GDM1 (cell line): ENCODE results near the gene RNF20.
A peak's percentile ranks its signal among the peaks of the same experiment; 100 is the strongest.
"Not testable (repeated sequence)": the region's sequence is repeated elsewhere in the genome, so short reads cannot be mapped to it uniquely, and the experiment has no call there.

Experiments used
- DNase-seq: peaks from one replicate; lab custom pipeline; 2025; lab: John Stamatoyannopoulos, UW

Gene RNF20, protein sequence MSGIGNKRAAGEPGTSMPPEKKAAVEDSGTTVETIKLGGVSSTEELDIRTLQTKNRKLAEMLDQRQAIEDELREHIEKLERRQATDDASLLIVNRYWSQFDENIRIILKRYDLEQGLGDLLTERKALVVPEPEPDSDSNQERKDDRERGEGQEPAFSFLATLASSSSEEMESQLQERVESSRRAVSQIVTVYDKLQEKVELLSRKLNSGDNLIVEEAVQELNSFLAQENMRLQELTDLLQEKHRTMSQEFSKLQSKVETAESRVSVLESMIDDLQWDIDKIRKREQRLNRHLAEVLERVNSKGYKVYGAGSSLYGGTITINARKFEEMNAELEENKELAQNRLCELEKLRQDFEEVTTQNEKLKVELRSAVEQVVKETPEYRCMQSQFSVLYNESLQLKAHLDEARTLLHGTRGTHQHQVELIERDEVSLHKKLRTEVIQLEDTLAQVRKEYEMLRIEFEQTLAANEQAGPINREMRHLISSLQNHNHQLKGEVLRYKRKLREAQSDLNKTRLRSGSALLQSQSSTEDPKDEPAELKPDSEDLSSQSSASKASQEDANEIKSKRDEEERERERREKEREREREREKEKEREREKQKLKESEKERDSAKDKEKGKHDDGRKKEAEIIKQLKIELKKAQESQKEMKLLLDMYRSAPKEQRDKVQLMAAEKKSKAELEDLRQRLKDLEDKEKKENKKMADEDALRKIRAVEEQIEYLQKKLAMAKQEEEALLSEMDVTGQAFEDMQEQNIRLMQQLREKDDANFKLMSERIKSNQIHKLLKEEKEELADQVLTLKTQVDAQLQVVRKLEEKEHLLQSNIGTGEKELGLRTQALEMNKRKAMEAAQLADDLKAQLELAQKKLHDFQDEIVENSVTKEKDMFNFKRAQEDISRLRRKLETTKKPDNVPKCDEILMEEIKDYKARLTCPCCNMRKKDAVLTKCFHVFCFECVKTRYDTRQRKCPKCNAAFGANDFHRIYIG

DNA sequence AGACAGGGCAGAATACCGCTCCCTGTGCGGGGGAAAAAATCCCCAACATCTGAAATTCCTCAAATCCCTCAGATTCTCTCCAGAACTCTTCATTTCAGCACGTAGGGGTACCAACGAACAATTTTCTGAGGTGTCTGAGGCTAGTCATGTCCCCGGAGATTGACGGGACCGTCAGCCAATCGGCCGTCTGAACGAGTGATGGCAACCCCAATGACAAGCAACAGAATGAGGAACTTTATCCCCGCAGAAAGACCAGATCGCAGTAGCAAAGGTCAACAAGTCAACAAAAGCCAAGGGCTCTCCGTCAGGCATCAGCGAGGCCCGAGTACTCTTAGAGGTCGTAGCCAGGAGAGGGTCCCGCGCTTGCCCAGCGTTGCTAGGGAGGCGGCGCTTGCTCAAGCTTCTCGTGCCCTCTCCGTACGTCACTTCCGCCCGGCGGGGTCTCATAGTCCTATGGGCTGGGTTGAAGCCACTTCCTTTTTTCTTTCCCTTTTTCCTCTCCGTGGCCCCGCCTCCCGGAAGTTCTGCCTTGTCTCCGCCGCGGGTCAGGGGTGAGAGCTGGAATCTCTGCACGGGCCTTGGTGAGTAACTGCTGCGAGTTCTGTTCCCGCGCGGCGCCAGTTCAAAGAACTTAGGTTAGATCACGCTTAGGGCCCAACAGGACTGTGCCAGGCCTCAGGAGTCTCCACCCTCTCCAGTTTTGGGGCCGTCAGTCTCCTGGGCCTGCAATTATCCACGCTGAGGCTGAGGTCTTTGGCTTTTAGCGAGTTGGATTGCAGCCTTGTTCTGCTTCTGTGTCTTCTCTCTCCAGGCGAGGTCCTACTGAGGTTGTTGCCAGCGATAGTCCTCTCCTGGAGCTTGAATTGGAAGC, at the start of gene RNF20:
Gene RNF20 (plus strand): TSS at position 520 of the 871 bp plus-strand sequence. CDS start 1,571 bp downstream, outside the sequence.
- DNase-seq: peak; percentile 93

DNA sequence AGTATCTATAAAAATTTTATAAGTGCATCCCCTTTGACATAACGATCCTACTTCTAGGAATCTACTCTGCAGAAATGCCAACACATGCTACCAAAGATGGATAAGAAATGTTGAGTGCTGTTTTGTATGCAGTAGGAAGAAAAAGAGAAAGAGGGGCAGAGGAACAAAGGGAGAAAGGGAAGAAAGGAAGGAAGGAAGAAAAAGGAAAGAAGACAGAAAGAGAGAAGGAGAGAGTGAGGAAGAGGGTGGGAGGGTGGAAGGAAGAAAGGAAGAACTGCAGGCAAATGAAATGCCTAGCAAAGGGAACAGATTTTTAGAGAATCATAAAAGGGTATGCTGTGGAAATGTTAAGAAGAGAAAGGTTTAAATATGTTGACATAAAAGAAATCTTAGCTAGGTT, 49.6 kb upstream of the RNF20 start:
- DNase-seq: no peak

DNA sequence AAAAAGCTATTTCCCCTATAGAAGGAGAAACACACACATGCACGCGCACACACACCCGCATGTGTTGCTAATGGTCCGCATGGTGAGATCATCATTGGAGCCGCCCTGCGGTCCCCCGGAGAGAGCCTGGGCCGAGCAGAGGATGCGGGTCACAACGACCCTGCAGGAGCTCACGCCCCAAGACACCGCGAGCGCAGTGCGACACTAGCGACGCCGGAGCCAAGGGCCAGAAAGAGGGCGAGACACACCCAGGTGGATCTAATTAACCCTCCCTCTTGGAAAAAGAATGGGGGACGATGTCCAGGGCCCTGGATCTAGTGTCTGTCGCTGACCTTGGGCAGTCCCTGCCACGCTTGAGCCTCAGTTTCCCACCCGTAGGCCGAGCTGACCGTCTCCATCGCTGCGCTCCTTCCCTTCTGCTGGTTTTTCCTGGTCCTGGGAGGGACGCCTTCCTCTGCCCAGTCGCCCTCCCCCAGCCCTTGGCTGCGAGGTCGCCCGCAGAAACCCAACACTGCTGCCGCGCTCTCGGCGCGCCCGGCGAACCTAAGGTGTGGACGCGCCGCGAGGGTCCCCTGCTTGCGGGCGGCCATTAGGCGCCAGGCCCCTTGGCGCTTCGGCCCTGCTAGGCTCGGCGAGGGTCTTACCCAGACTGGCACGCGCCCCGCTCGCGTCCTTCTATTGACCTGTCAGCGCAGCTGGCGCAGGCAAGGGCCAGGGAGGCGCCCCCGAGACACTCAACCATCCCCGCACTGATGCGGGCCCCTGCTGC, 47.5 kb upstream of the RNF20 start:
- DNase-seq: no peak

- DNase-seq: no peak
Observed at GRCh38 chr9:101486693-101487442, 46.8 kb upstream of the RNF20 start.

DNA sequence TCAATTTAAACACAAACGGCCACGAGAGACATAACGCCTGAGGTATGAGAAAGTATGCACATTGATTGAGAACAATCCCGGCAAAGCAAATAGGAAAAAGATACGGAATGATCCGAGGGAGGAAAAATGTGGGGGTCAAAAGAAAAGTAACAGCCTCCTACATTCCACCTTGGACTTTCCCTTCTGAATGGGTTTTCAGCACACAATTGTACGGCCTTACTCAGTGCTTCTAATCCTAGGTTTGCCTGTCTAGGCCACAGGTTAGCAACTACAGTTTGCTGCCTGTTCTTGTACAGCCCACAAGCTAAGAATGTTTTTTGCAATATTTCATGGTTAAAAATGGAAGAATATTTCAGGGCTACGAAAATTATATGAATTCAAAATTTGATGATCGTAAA, 46.2 kb upstream of the RNF20 start:
- no peak for DNase-seq

DNA sequence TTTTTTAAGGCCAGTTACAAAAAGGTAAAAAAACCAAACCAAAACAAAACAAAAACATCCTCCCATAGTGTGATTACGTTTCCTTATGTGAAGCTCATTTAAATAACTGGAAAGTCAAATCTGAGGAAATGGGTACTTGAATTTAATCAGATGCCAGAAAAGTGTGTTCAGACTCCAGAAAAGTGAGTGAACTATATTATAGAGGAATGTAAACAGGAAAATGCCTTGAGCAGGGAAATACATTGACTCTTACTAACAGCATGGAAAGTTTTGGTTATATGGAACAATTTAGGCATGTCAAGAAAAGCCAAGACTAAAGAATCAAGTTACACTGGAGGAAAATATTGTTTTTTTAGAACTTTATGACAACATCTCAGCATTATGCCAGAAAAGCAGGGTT, 37.8 kb upstream of the RNF20 start:
- no peak for DNase-seq

GRCh38 chr9:101498323-101498722, 35.3 kb upstream of the RNF20 start:
- DNase-seq: no peak

DNA sequence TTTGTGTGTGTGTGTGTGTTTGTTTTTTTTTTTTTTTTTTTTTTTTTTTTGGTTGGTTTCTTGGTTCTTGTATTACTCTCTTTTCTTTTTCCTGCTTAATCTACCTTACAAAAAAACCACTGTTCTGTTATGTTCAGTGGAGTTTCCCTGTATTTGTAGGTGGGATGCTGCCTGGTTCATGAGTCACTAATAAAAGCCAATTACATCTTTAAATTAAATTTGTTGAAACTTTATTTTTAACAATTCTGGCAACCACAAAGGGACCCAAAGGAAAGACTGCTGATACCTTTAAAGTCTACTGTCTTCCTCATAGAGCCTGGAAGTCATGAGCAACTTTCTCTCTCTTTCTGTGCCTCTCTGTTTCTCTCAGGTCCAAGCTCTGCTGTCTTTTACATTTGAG, 29.5 kb upstream of the RNF20 start:
- no peak for DNase-seq

GRCh38 chr9:101508211-101508610, 25.4 kb upstream of the RNF20 start:
- DNase-seq: no peak

DNA sequence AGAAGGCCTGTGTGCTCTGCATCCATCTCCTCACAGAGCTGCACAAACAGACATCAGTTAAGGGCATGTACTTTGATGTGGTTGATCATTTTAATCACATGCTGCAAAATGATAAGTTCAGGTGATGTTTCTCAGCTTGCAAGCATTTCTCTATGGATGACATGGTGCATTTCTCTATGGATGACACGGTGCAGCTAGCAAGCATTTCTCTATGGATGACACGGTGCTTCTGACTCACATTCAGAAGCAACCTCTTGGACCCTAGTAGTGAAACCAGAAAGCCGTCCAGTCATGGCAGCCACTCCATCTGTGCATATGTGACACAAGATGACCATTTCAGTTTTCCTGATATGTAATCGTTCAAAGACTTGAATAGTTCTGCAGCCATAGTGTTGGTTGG, 24.1 kb upstream of the RNF20 start:
- DNase-seq: no peak

DNA sequence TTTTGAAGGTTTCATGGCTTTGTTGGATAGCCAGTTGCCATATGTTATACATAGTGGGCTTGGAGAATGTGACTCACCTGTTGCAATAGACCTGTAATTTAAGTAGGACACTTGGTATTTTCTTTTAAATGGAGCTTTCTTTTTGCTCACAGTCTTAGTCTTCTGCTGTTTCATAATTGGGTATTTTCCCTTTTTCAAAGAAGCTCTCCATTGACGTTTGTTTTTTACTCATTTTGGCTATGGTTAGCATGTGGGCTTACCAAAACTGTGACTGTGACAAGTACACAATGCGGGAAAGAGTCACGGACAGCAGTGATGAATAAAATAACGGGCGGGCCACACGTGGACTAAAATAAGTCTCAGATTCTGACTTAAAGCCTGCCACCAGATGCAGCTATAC, 23.2 kb upstream of the RNF20 start:
- DNase-seq: no peak

- DNase-seq: no peak
Observed at GRCh38 chr9:101511009-101511408, 22.6 kb upstream of the RNF20 start.

DNA sequence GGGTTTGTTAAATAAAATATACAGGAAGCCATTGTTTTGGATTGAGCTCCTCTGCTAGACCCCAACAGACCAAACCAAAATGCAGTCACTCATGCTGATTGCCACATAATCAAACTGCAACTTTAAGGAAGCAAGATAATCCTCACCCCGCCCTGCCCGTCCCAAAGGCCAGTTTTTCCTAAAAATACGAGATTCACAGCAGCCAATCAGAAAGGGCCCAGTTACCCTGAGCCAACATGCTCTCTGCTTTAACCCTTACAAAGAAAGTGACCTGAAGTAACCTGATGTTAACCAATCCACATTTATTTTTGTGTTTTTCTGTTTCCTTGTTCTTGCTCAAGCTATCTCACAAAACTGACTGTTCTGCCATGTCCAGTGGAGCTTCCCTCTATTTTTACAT, 21.5 kb upstream of the RNF20 start:
- no peak for DNase-seq

- DNase-seq: no peak
Observed at GRCh38 chr9:101513351-101513750, 20.3 kb upstream of the RNF20 start.

DNA sequence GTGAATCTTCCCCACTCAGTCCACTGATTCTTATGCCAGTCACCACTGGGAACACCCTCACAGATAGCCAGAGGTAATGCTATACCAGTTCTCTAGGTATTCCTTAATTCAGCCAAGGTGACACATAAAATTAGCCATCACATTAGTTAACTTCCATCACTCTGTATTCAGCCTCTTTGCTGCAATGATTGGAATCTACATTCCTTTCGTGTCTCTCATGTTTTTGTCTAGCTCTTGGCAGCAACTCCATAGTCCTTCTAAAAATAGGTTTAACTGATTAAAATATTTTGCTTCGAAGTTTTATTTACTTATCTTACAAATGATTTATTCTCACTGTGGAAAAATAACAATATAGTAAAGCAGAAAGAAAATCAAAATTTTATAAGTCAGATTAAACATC, 19.6 kb upstream of the RNF20 start:
- no peak for DNase-seq

GRCh38 chr9:101516655-101517054, 17.0 kb upstream of the RNF20 start:
- no peak for DNase-seq

DNA sequence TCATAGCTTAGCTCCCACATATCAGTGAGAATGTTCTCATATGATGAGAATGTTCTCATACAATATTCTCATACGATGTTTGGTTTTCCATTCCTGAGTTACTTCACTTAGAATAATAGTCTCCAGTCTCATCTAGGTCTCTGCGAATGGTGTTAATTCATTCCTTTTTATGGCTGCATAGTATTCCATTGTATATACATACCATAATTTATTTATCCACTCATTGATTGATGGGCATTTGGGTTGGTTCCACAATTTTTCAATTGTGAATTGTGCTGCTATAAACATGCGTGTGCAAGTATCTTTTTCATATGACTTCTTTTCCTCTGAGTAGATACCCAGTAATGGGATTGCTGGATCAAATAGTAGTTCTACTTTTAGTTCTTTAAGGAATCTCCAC, 15.2 kb upstream of the RNF20 start:
- DNase-seq: not testable (repeated sequence)

- DNase-seq: no peak
Observed at GRCh38 chr9:101524371-101524770, 9.3 kb upstream of the RNF20 start.

DNA sequence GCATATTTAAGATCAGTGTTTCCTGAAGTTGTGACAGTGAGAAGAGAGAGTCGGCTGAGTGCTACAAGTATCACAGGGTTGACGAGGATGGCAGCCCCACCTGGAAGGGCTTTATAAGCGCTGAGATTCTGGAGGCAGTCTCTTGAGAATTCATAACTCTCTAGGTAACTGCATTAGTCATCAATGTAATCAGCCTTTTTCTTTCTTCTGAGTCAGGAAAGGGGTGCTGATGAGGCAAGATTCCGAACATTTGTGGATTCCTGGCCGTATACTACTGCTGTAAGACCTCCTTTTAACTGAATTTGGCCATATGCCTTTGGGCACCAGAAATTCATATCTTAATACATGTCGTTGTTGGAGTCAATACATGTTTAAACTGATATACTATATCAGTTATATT, 6.6 kb upstream of the RNF20 start:
- DNase-seq: no peak

- DNase-seq: no peak
Observed at GRCh38 chr9:101528015-101528414, 5.6 kb upstream of the RNF20 start.
